ENCODE results near the gene TBC1D14. TPM values are rescaled to one million over a fixed set of nuclear protein-coding genes. Genes with fewer than 3 reads are reported as not detected.

Gene TBC1D14
- total RNA-seq, 2 donors from 2014 or later, result 42.3 to 43.5 TPM

DNA sequence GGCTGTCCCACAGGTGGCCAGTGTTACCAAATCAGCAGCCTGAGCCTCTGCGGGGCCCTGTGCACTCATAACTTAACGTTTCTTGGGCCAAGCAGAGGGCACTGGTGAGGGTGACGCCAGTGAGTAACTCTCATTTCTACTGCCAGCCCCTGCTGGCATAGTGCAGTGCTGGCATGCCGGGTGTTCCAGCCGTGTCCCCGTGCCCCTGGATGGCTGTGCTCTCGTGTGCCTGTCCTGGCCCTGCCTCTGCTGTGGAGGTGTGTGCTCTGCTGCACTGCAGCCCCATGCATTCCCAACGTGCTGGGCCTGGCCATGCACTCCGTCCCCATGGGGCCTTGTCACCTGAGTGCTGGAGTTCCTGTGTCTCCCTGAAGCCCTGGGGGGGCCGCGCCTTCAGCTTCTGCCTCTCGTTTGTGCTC lies 14.7 kb downstream of the TBC1D14 start:
- WGBS, 2 experiments (ENCODE audit: insufficient coverage in 1 of 2, insufficient read length in 1 of 2), result 97 to 99% methylated on average over 9 to 12 of the region's 12 CpGs
- Histone ChIP-seq H3K27ac (ENCODE audit: low read depth, low read length) (no peak overlapping the region), H3K36me3 (ENCODE audit: control insufficient read depth, insufficient read depth, low read length) (peaks cover 15% of the 10 kb centered on the region), H3K27me3 (ENCODE audit: control insufficient read depth, insufficient read depth, low read length, poor library complexity, severe bottlenecking) (no peaks in the 10 kb centered on the region), H3K4me1 (ENCODE audit: control insufficient read depth, insufficient read depth, low read length) (no peaks in the 10 kb centered on the region), H3K9me3 (ENCODE audit: control insufficient read depth, low read length) (no peaks in the 10 kb centered on the region), H3K9ac (ENCODE audit: extremely low read depth, low read length, poor library complexity, severe bottlenecking) (no peak overlapping the region), H3K4me3 (ENCODE audit: low read length) (no peak overlapping the region)
- H3K36me3 Mint-ChIP-seq (ENCODE audit: low read depth), result peaks cover 30% of the 10 kb centered on the region
- H3K27ac Mint-ChIP-seq, result no peak overlapping the region
- no peaks in the 10 kb centered on the region for H3K9me3 Mint-ChIP-seq
- no peaks in the 10 kb centered on the region for H3K27me3 Mint-ChIP-seq (ENCODE audit: insufficient read depth)
- TF ChIP-seq, protein P1, sequence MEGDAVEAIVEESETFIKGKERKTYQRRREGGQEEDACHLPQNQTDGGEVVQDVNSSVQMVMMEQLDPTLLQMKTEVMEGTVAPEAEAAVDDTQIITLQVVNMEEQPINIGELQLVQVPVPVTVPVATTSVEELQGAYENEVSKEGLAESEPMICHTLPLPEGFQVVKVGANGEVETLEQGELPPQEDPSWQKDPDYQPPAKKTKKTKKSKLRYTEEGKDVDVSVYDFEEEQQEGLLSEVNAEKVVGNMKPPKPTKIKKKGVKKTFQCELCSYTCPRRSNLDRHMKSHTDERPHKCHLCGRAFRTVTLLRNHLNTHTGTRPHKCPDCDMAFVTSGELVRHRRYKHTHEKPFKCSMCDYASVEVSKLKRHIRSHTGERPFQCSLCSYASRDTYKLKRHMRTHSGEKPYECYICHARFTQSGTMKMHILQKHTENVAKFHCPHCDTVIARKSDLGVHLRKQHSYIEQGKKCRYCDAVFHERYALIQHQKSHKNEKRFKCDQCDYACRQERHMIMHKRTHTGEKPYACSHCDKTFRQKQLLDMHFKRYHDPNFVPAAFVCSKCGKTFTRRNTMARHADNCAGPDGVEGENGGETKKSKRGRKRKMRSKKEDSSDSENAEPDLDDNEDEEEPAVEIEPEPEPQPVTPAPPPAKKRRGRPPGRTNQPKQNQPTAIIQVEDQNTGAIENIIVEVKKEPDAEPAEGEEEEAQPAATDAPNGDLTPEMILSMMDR (conservative IDR thresholded peaks at IDR 0.05), result no peak
- DNase-seq, result no peak
- H3K4me1 Mint-ChIP-seq, result peaks cover 36% of the 10 kb centered on the region
- no peak overlapping the region for H3K4me3 Mint-ChIP-seq

DNA sequence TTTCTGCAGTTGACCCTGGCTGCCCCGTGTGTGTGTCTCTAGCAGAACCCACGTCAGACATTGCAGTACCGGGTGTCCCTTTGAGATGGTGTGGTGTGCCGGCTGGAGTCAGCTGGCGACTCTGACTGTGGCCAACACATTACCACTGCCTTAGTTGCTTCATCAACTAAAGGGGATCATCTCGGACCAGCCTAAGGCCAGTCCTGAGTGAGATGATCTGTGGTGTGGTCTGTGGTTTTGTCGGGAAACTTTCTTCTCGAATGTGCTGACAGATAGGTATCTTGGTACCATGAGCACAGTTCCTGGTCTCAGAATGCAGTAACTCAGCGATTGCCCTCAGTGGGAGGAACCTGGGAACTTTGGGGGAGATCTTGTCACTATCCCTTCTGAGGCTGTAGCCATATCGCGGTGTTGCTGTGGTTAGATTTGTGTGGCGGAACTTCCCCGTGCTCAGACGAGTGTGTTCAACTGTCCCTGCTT lies 15.8 kb downstream of the TBC1D14 start:
- Mint-ChIP-seq H3K4me3 (no peak overlapping the region), H3K4me1 (peaks cover 38% of the 10 kb centered on the region), H3K36me3 (ENCODE audit: low read depth) (peaks cover 30% of the 10 kb centered on the region), H3K27me3 (ENCODE audit: insufficient read depth) (no peaks in the 10 kb centered on the region), H3K9me3 (no peaks in the 10 kb centered on the region), H3K27ac (no peak overlapping the region)
- TF ChIP-seq, protein P1 (conservative IDR thresholded peaks at IDR 0.05), result no peak
- WGBS, 2 experiments (ENCODE audit: insufficient coverage in 1 of 2, insufficient read length in 1 of 2), result 92 to 95% methylated on average over 8 to 14 of the region's 14 CpGs
- peaks cover 15% of the 10 kb centered on the region for H3K36me3 ChIP-seq (ENCODE audit: control insufficient read depth, insufficient read depth, low read length)
- H3K4me3 ChIP-seq (ENCODE audit: low read length), result no peak overlapping the region
- no peaks in the 10 kb centered on the region for H3K9me3 ChIP-seq (ENCODE audit: control insufficient read depth, low read length)
- no peak overlapping the region for H3K9ac ChIP-seq (ENCODE audit: extremely low read depth, low read length, poor library complexity, severe bottlenecking)
- no peaks in the 10 kb centered on the region for H3K27me3 ChIP-seq (ENCODE audit: control insufficient read depth, insufficient read depth, low read length, poor library complexity, severe bottlenecking)
- H3K4me1 ChIP-seq (ENCODE audit: control insufficient read depth, insufficient read depth, low read length), result no peaks in the 10 kb centered on the region
- no peak for DNase-seq
- H3K27ac ChIP-seq (ENCODE audit: low read depth, low read length), result no peak overlapping the region

DNA sequence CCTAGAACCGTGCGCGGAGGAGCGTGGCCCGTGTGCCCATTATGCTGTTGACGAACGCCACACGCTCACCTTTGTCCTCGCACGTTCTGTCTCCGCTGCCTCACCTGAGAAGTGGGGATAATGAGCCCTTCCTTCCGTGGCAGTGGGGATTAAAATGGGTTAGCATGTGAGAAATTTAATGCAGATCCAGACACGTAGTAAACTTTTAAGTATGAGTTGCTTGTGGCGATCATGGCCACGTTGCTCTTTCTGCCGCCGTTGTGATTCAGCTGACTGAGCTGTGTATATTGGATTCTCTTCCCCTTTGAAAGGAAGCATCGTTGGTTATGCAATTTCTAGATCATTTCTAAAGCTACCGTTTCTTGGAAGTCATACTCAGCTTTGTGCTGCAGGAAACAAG lies 16.5 kb downstream of the TBC1D14 start:
- H3K9me3 ChIP-seq (ENCODE audit: control insufficient read depth, low read length), result no peaks in the 10 kb centered on the region
- H3K27me3 ChIP-seq (ENCODE audit: control insufficient read depth, insufficient read depth, low read length, poor library complexity, severe bottlenecking), result no peaks in the 10 kb centered on the region
- no peak overlapping the region for H3K9ac ChIP-seq (ENCODE audit: extremely low read depth, low read length, poor library complexity, severe bottlenecking)
- no peaks in the 10 kb centered on the region for H3K27me3 Mint-ChIP-seq (ENCODE audit: insufficient read depth)
- no peak overlapping the region for H3K4me3 ChIP-seq (ENCODE audit: low read length)
- no peak overlapping the region for H3K27ac ChIP-seq (ENCODE audit: low read depth, low read length)
- H3K4me3 Mint-ChIP-seq, result no peak overlapping the region
- 95 to 97% methylated on average over 19 of the region's 19 CpGs for WGBS, 2 experiments (ENCODE audit: insufficient coverage in 1 of 2, insufficient read length in 1 of 2)
- no peaks in the 10 kb centered on the region for H3K9me3 Mint-ChIP-seq
- no peak overlapping the region for H3K27ac Mint-ChIP-seq
- peaks cover 36% of the 10 kb centered on the region for H3K4me1 Mint-ChIP-seq
- peaks cover 30% of the 10 kb centered on the region for H3K36me3 Mint-ChIP-seq (ENCODE audit: low read depth)
- no peak for DNase-seq
- peaks cover 15% of the 10 kb centered on the region for H3K36me3 ChIP-seq (ENCODE audit: control insufficient read depth, insufficient read depth, low read length)
- no peaks in the 10 kb centered on the region for H3K4me1 ChIP-seq (ENCODE audit: control insufficient read depth, insufficient read depth, low read length)
- TF ChIP-seq, protein P1 (conservative IDR thresholded peaks at IDR 0.05), result no peak

Data from endodermal cell (in vitro differentiated cells).